HG03575 (cell line): ENCODE data around the gene RMI1.

ENCODE experiments used
- ATAC-seq: cut with Tn5 transposase; IDR thresholded peaks from one replicate; pipeline ENCODE4 v1.9.1; 2021; ENCODE audit not compliant: unreplicated experiment, insufficient number of reproducible peaks, low FRiP score; ENCODE audit errors: extremely low read depth

The RMI1 gene

DNA sequence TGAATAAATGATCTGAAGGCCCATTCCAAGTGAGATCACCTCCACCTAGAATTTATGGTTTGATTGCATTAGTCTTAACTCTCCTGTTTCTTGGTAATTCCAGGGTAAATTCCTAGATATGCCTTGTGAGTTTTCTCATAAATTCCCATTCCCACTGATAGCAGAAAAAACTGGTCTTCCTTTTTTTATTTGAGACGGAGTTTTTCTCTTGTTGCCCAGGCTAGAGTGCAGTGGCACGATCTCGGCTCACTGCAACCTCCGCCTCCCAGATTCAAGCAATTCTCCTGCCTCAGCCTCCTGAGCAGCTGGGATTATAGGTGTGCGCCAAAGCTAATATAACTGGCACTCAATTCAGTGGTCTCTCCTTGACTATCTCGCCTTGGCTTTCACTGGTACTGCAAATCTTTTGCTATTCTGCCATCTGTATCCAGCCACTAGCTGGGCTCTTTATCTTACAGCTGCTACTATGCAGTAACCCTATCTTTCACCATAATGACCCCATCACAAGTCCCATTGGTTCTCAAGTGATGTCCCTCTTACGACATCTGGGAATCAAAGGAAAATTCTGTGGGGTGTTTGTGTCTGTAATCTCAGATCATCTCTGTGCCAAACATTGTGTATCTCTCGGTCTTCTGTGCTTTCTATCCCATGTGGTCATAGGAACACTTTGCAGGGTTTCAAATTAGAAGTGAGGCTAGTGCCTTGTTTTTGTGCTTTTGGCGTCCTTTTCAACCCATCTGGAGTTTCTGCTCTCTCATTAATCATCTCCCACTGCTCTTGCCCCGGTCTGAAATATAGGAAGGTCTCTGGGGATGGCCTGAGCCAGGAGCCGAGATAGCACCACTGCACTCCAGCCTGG lies 15.0 kb upstream of the RMI1 start:
- ATAC-seq, result no peak

DNA sequence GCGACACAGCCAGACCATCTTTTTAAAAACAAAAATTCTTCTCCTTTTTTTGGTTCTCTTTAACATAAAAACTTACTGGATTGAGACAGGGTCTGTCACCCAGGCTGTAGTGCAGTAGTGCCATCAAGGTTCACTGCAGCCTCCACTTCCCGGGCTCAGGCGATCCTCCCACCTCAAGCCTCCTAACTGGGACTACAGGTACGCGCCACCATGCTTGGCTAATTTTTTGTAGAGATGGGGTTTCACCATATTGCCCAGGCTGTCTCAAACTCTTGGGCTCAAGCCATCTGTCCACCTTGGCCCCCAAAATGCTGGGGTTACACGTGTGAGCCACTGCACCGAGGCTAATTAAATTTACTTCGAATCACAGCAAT lies 14.4 kb upstream of the RMI1 start:
- ATAC-seq, result no peak

DNA sequence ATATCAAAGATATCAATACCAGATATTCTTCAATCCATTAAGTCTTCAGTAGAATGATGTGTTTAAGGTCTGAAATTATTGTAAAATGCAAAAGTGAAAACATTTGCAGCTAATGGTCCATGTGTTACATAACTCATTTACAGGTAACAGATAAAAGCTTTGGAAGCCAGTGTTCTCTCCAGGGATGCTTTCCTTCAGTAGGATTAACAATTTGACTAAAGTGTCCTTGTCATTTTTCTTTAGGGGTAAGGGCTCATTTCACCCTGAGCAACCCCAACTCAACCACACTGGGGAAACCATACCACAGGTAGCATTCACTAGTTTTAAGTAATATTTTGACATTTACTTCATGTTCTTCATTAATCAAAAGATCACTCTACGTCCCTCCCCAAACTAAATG lies 13.5 kb upstream of the RMI1 start:
- no peak for ATAC-seq

DNA sequence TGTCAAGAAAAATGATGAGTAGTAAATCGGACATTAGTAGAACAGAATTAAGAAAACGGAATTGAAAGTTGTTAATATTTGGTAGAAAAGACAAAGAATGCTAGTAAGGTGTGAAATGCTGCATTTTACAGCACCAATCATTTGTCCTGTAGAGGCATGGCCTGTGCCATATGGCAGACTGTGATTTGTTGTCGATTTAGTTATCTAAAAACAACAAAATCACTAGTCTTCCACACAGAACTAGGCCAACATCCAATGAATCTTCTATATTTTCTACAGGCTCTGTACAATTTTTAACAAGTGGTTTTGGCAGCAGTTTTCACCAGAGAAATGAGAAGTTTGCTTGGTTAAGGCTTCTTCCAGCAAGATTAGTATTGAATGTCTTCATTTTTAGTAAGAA lies 11.0 kb upstream of the RMI1 start:
- no peak for ATAC-seq

DNA sequence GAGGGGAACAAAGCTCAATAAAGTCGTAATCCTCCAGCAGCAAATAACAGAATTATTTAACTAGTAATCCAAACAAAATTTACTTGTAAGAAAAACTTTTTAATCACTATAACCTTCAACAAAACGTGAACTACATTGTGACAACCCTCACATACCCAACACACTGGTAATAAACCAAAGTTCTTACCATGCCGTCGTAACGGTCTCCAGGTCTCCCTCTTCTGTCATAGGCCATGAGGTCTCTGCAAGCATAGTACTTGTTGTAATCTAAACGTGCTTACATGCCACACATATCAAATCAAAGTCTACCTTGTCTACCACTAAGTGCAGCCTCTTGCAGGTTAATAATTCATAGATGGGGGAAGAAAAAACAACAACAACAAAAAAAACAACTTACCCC lies 9.1 kb upstream of the RMI1 start:
- no peak for ATAC-seq

DNA sequence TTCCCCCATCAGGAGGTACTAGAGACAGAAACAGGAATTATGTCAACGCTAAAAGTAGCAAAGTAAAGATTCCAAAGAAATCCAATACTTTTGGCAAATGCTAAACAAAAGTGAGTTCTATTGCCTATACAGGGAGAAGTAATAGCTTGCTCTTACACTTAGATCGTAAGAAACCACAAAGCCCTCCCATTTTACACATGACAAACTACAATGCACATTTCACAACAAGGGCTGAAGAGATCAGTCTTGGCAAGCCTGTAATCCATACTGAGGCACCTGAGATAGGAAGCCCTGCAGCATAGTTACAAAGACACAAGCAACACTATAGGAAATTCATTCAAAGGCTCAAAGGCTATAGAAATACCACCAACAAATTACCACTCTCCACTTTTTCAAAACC lies 8.3 kb upstream of the RMI1 start:
- ATAC-seq, result no peak

DNA sequence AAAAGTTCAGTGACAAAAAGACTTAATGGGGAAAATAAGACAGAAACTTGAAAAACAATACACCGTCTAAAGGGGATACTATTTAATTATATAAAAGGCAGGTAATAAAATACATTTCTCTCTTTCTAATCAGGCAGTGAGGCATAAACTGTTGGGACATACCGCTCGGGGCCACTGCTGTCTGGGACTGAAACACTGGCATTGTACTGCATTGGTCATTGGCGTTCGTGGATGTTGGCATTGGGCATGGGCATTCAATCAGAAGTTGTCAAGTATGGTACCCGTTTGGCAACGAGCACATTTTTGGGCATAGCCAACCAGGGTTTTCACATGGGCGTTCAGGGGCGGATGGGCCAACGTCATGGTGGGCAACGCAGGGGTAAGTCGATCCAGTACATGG lies 5.3 kb upstream of the RMI1 start:
- no peak for ATAC-seq

DNA sequence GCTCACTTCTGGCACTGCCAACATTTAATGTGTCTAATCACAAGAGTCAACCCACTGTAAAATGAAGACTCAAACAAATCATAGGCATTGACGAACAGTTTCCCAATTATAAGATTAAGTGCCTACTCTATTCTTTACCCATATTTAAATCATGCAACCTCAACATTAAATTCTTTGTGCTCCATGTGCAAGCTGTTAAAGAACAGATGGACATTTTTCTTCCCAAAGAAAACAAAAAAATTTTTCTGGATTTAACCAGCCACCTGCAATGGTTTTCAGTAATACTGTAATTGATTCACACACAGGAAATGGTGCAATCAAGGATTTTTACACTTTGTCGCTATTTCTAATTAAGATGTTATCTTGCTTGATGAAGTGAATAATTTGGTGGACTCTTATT lies 4.2 kb upstream of the RMI1 start:
- ATAC-seq, result no peak

DNA sequence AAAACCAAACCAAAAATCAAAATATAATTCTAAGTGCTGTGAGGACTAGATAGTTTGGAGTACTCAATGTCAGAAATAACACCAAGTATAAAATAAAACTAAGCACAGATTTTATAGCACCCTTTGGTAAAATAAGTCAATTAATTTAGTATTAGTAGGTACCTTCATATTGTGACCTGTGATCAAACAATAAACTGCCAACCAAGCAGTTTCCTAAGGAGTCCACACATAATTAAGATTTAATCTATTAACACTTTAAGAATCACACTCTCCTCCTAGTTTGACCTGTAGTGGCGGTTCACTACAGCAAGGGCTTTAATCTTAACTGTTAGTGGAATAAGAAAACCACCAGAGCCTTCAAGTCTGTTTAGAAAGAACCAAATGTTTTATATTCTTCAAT lies 3.4 kb upstream of the RMI1 start:
- no peak for ATAC-seq

DNA sequence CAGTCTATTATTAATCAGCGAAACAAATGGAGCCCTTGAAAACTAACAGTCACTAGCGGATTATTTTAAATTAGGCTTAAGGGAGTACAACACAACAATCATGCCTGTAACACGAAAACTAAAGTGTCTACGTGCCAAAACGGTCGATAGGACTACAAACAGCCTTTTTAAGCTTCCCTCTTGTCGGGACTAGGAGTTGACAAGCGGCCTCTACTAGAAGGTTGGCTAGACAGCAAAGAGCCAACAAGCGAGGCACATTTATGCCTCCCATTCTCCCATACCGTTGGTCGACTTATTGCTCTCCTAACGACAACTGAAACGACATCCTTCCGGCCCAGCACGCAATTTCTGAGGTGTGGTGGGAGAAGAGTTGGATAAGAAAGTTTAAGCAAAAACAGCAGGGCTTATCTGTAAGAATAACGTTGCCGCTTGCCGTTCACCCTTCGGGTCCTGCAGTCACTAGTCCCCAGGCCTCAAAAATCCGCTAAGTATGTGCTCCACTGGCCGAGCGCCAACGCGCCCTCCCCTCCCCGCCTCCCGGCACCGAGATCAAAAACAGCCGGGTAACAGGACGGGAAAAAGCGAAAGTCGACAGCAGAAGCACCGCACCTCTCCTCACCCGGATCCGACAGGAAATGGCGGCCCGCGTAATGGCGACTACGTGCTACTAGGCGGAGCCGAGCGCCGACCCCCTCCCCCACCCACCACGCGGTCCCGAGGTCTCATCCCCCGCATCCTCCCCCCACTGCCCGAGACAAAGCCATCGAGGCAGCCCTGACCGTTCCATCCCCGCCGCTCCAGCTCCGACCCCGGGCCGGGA lies 1.4 kb upstream of the RMI1 start:
- no peak for ATAC-seq

DNA sequence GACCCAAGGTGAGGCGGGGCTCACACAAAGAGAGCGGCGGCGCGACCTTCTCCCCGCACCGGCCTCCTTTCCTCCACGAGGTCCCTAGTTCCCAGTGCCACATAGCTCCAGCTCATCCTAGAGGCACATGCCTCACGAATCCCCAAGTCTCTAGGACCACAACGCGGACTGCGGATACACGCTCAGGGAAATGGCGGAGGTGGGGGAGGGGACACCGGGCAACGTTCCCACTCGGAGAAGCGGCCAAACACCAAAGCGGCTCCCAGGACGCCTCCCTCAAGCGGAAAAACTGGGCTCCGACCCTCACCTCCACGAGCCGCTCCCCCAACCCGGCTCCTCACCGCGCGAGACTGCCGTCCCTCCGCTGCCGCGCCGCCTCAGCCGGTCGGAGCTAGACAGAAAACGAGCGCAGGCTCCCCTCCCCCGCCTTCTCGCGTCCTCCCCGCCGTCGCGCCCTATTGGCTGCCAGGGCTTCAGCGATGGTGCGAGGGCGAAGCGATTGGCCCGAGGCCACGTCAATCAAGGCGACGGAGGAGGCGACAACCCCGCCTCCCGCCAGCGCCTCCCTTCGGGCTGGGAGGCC lies 702 bp upstream of the RMI1 start, which contains the start of gene HNRNPK:
TSS of gene HNRNPK (minus strand) at position 404 of the 583 bp plus-strand sequence. CDS start 1,963 bp downstream, outside the sequence.
- ATAC-seq, result peak; percentile 74

DNA sequence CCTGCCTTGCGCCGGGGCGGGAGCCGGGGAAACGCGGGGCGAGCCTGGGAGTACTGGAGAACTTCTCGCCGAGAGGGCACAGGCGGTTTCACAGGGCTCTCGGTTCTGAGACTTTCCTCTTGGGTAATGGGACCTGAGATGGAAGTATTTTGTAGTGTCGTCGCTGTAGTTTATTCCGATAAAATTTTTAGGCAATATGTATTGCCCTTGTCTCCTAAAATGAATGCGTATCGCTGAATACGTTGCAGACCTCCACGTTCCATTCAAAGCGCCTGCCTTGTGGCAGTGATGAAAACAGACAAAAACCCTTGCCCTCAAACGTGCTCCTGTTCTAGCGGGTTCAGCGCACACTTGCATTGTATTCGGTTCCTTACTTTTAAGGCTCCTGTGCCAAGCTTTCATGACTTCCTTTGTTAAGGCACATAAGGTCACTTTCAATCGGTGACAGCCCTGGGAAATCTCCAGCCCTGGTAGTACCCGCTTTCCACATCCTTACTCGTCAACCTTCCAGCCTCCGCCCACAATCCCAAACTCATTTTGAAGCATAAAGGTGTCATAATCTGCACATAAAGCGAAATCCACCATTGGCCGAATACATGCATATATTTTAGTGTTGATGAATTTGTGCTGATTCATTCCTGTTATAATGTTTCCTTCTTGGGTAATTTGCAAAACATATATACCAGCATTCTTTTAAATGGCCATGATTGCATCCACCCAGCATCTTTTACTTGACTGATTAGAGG lies 694 bp downstream of the RMI1 start:
- ATAC-seq, result peak; percentile 2

DNA sequence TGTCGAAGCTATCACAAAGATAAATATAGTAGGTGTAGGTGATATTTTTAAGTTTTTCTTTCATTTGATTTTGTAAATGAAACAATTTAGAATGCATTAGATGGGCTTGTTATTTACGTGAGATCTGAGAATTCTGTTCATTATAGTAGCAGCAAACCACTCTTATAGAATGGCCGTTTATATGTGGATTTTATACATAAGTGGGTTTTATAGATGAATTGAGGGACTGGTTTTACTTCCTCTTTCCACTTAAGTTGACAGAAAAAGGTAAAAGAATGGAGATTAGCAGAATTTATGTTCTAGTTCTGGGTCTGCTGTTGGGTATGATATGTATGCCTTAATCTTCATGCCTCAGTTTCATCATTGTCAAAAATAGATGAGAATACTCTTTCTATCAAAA lies 5.6 kb downstream of the RMI1 start:
- ATAC-seq, result no peak

DNA sequence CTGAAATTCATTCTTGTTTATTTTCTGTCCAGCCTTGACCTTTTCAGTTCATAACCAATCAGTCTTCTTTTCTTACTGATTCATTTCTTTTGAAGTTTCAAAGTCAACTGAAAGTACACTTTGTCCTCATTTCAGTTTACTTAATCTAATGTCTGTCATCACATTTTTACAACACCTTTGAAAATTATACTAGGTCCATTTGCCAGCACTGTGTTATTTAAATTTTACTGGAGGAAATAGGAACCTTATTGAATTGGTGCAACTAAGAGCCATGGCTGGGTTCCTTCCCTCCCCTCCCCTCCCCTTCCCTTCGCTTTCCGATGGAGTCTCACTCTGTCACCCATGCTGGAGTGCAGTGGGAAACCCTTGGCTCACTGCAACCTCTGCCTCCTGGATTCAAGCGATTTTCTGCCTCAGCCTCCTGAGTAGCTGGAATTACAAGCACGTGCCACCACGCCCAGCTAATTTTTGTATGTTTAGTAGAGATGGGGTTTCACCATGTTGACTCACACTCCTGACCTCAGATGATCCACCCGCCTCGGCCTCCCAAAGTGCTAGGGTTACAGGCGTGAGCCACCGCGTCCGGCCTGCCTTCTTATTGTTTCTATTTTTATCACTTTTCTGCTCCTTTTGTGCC lies 6.3 kb downstream of the RMI1 start:
- ATAC-seq, result no peak

DNA sequence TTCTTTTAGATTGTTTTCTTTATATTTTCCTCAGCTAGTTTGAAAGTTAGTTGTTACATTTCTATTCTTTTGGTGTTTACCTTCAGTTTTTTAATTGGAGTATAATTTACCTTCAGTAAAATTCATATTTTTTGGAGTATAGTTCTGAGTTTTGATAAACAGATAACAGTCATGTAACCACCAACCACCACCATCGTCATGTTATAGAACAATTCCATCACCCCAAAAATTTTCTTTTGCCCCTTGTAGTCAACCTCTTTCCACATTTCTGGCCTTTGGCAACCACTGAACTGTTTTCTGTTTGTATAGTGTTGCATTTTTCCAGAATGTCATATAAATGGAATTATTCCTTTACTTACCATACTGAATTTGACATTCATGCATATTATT lies 6.8 kb downstream of the RMI1 start:
- no peak for ATAC-seq

DNA sequence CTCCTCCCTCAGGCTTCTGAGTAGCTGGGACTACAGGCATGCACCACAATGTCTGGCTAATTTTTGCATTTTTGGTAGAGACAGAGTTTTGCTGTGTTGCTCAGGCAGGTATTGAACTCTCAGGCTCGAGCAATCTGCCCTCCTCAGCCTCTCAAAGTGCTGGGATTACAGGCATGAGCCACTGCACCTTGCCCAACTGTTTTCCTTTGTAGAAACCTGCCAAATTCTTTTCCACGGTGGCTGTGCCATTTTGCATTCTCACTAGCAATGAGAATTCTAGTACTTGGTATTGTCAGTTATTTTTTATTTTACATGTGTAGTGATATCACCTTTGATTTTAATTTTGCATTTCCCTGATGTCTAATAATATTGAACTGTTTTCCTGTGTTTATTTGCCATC lies 7.8 kb downstream of the RMI1 start:
- ATAC-seq, result no peak

DNA sequence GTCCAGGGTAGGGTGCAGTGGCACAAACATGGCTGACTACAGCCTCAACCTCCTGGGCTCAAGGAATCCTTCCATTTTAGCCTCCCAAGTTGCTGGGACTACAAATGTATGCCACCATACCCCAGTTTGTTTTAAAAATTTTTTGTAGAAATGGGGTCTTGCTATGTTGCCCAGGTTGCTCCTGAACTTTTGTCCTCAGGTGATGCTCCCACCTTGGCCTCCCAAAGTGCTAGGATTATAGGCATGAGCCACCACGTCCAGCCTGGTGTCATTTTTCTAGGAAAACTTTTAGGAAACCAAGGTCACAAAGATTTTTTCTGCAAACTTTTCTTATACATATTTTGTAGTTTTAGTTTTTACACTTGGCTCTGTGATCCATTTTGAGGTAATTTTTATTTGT lies 10.8 kb downstream of the RMI1 start:
- ATAC-seq, result no peak

DNA sequence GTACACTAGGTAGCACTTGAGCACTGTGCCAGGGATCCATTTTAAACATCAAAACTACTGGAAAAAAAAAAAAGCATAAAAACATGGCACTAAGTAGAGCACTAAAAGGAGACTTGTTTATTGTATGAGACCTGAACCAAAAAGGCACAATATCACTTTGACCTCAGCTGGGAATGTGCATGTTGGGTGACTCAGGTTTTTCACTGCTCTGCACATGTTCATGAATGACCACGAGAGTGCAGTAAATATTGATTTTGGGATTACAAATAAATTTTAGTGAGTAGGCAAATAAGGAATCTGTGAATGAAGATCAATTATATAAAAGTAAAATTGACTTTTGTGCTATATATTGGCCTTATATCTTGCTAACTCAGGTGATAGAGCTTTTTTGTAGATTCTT lies 11.8 kb downstream of the RMI1 start:
- no peak for ATAC-seq

DNA sequence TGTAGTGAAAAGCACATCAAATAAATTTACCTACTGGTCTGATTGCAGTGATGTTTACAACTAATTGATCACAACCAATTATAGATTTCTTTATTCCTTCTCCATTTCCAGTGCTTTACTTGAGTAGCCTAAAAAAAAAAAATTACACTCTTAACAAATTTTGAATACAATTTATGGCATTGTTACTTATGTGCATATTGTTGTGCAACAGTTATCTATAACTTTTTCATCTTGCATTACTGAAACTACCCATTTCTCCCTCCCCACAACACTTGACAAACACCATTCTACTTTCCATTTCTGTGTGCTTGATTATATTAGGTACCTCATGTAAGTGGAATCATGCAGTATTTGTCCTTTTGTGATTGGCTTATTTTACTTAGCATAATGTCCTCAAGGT lies 12.3 kb downstream of the RMI1 start:
- ATAC-seq, result no peak
